HG03066 (cell line): ENCODE measurements around the gene GABRB2.
A peak's percentile ranks its signal among the peaks of the same experiment; 100 is the strongest.

Experiments
- ATAC-seq: cut with Tn5 transposase; IDR thresholded peaks from one replicate; pipeline ENCODE4 v1.9.1; 2021; ENCODE audit warnings: low read depth; ENCODE audit not compliant: unreplicated experiment

The GABRB2 gene

GRCh38 chr5:161391724-161392123, 154.8 kb downstream of the GABRB2 start:
- ATAC-seq = no peak

- ATAC-seq = no peak
Measured at GRCh38 chr5:161391016-161391415, 155.5 kb downstream of the GABRB2 start.

- ATAC-seq = no peak
Measured at GRCh38 chr5:161387121-161387520, 159.4 kb downstream of the GABRB2 start.

- ATAC-seq = no peak
Measured at GRCh38 chr5:161385027-161385426, 161.5 kb downstream of the GABRB2 start.

GRCh38 chr5:161382685-161383084, 163.8 kb downstream of the GABRB2 start:
- no peak for ATAC-seq

- ATAC-seq = no peak
Measured at GRCh38 chr5:161380486-161380885, 166.0 kb downstream of the GABRB2 start.

GRCh38 chr5:161378701-161379100, 167.8 kb downstream of the GABRB2 start:
- no peak for ATAC-seq

- no peak for ATAC-seq
Measured at GRCh38 chr5:161376034-161376433, 170.5 kb downstream of the GABRB2 start.

GRCh38 chr5:161373345-161373707, 173.2 kb downstream of the GABRB2 start:
- ATAC-seq = no peak

- no peak for ATAC-seq
Measured at GRCh38 chr5:161372682-161373344, 173.7 kb downstream of the GABRB2 start.

- no peak for ATAC-seq
Measured at GRCh38 chr5:161369022-161369421, 177.5 kb downstream of the GABRB2 start.

GRCh38 chr5:161358446-161358845, 188.1 kb downstream of the GABRB2 start:
- ATAC-seq = no peak

GRCh38 chr5:161344234-161344633, 202.3 kb downstream of the GABRB2 start:
- no peak for ATAC-seq

- no peak for ATAC-seq
Measured at GRCh38 chr5:161342886-161343285, 203.6 kb downstream of the GABRB2 start.

- no peak for ATAC-seq
Measured at GRCh38 chr5:161340012-161340411, 206.5 kb downstream of the GABRB2 start.

GRCh38 chr5:161333194-161333880, 213.2 kb downstream of the GABRB2 start:
- no peak for ATAC-seq

- no peak for ATAC-seq
Measured at GRCh38 chr5:161332343-161332742, 214.2 kb downstream of the GABRB2 start.

GRCh38 chr5:161314033-161314432, 232.5 kb downstream of the GABRB2 start:
- ATAC-seq = no peak

GRCh38 chr5:161312882-161313281, 233.6 kb downstream of the GABRB2 start:
- ATAC-seq = no peak

- ATAC-seq = no peak
Measured at GRCh38 chr5:161311965-161312364, 234.6 kb downstream of the GABRB2 start.

- ATAC-seq = peak; percentile 79
Measured at GRCh38 chr5:161311146-161311708, 235.3 kb downstream of the GABRB2 start.
